ENCODE data around the gene OR2H1.
"Not testable (repeated sequence)": the region's sequence is repeated elsewhere in the genome, so short reads cannot be mapped to it uniquely, and the experiment has no call there.

The OR2H1 gene

GRCh38 chr6:29424575-29424974, 32.4 kb upstream of the OR2H1 start:
- no peaks in the 10 kb centered on the region for H3K4me1 ChIP-seq (ENCODE audit: low read depth, poor library complexity, severe bottlenecking)
- H2AFZ ChIP-seq (ENCODE audit: low read depth) = no peak overlapping the region
- no peak overlapping the region for H3K9ac ChIP-seq
- no peak overlapping the region for H3K4me3 ChIP-seq (IDR thresholded peaks at IDR 0.05; ENCODE audit: insufficient read depth, low read depth, low read length)
- no peaks in the 10 kb centered on the region for H3K36me3 ChIP-seq (ENCODE audit: insufficient read depth)
- H4K20me1 ChIP-seq (ENCODE audit: insufficient read depth) = no peaks in the 10 kb centered on the region
- H3K79me2 ChIP-seq (ENCODE audit: insufficient read depth, low read depth) = no peaks in the 10 kb centered on the region
- no peak for TF ChIP-seq CTCF (conservative IDR thresholded peaks at IDR 0.05; ENCODE audit: low read depth, low read length)
- no peaks in the 10 kb centered on the region for H3K27me3 ChIP-seq (ENCODE audit: insufficient read depth, low read depth)
- H3K4me2 ChIP-seq = no peak overlapping the region
- H3K27ac ChIP-seq = no peak overlapping the region

- Histone ChIP-seq H3K27me3 (ENCODE audit: insufficient read depth, low read depth) (no peaks in the 10 kb centered on the region), H3K79me2 (ENCODE audit: insufficient read depth, low read depth) (no peaks in the 10 kb centered on the region), H4K20me1 (ENCODE audit: insufficient read depth) (no peaks in the 10 kb centered on the region), H2AFZ (ENCODE audit: low read depth) (no peak overlapping the region), H3K4me1 (ENCODE audit: low read depth, poor library complexity, severe bottlenecking) (no peaks in the 10 kb centered on the region), H3K36me3 (ENCODE audit: insufficient read depth) (no peaks in the 10 kb centered on the region), H3K4me2 (no peak overlapping the region), H3K27ac (no peak overlapping the region), H3K4me3 (IDR thresholded peaks at IDR 0.05; ENCODE audit: insufficient read depth, low read depth, low read length) (no peak overlapping the region), H3K9ac (no peak overlapping the region)
- no peak for TF ChIP-seq CTCF (conservative IDR thresholded peaks at IDR 0.05; ENCODE audit: low read depth, low read length)
These were observed 31.9 kb upstream of the OR2H1 start for GRCh38 chr6:29425075-29425474.

GRCh38 chr6:29426654-29427053, 30.3 kb upstream of the OR2H1 start:
- Histone ChIP-seq H4K20me1 (ENCODE audit: insufficient read depth) (no peaks in the 10 kb centered on the region), H3K9ac (no peak overlapping the region), H3K4me1 (ENCODE audit: low read depth, poor library complexity, severe bottlenecking) (no peaks in the 10 kb centered on the region), H2AFZ (ENCODE audit: low read depth) (no peak overlapping the region), H3K4me2 (no peak overlapping the region), H3K4me3 (IDR thresholded peaks at IDR 0.05; ENCODE audit: insufficient read depth, low read depth, low read length) (no peak overlapping the region), H3K79me2 (ENCODE audit: insufficient read depth, low read depth) (no peaks in the 10 kb centered on the region), H3K27me3 (ENCODE audit: insufficient read depth, low read depth) (no peaks in the 10 kb centered on the region), H3K36me3 (ENCODE audit: insufficient read depth) (no peaks in the 10 kb centered on the region), H3K27ac (no peak overlapping the region)
- TF ChIP-seq CTCF (conservative IDR thresholded peaks at IDR 0.05; ENCODE audit: low read depth, low read length) = no peak

- H3K4me1 ChIP-seq (ENCODE audit: low read depth, poor library complexity, severe bottlenecking); H2AFZ ChIP-seq (ENCODE audit: low read depth); H3K27me3 ChIP-seq (ENCODE audit: insufficient read depth, low read depth); H3K36me3 ChIP-seq (ENCODE audit: insufficient read depth); H3K4me3 ChIP-seq (IDR thresholded peaks at IDR 0.05; ENCODE audit: insufficient read depth, low read depth, low read length); H3K27ac ChIP-seq; H3K79me2 ChIP-seq (ENCODE audit: insufficient read depth, low read depth); H3K9ac ChIP-seq; H4K20me1 ChIP-seq (ENCODE audit: insufficient read depth); H3K4me2 ChIP-seq: not testable (repeated sequence)
These were observed 20.2 kb upstream of the OR2H1 start for GRCh38 chr6:29436730-29437129.

- Histone ChIP-seq H3K27me3 (ENCODE audit: insufficient read depth, low read depth) (no peaks in the 10 kb centered on the region), H3K4me3 (IDR thresholded peaks at IDR 0.05; ENCODE audit: insufficient read depth, low read depth, low read length) (no peak within 1 kb of the TSS), H2AFZ (ENCODE audit: low read depth) (no peak within 1 kb of the TSS), H4K20me1 (ENCODE audit: insufficient read depth) (no peaks in the 10 kb centered on the region), H3K79me2 (ENCODE audit: insufficient read depth, low read depth) (no peaks in the 10 kb centered on the region), H3K27ac (no peak within 1 kb of the TSS), H3K36me3 (ENCODE audit: insufficient read depth) (no peaks in the 10 kb centered on the region), H3K4me1 (ENCODE audit: low read depth, poor library complexity, severe bottlenecking) (no peaks in the 10 kb centered on the region), H3K9ac (no peak within 1 kb of the TSS), H3K4me2 (no peak within 1 kb of the TSS)
- TF ChIP-seq CTCF (conservative IDR thresholded peaks at IDR 0.05; ENCODE audit: low read depth, low read length) = no peak
These were observed 17.9 kb upstream of the OR2H1 start, which contains the start of gene OR10C1 for GRCh38 chr6:29439006-29439405. TSS of gene OR10C1 (plus strand) at chr6:29439306. CDS start at chr6:29440016, 710 bp downstream.
